Umbilical cord (tissue), 2 donors: ENCODE data around the gene TKT. TPM values are rescaled to one million over a fixed set of nuclear protein-coding genes. Genes with fewer than 3 reads are reported as not detected.
A peak's percentile ranks its signal among the peaks of the same experiment; 100 is the strongest.

Experiments
- DNase-seq: peaks from one replicate; pipeline ENCODE4 v3.0.0-alpha.2; 2015; ENCODE audit warnings: low spot score
- total RNA-seq: library from RNA; depleted of rRNA; stranded (reverse); fragments of >200 nt; gene quantifications from one replicate; pipeline ENCODE4 v1.2.3, GENCODE V29; 2014; ENCODE audit warnings: low replicate concordance; ENCODE audit not compliant: insufficient read depth

Gene TKT
- total RNA-seq, 1 donor from 2014 or later: 76.1 TPM

GRCh38 chr3:53225651-53226050 lies 30.2 kb downstream of the TKT start:
- no peak for DNase-seq

GRCh38 chr3:53225181-53225580 lies 30.6 kb downstream of the TKT start:
- no peak for DNase-seq

GRCh38 chr3:53224536-53224935 lies 31.3 kb downstream of the TKT start:
- no peak for DNase-seq

- DNase-seq: no peak
These were observed 31.8 kb downstream of the TKT start for GRCh38 chr3:53224026-53224425.

- no peak for DNase-seq
These were observed 32.3 kb downstream of the TKT start for GRCh38 chr3:53223541-53223966.

- DNase-seq: no peak
These were observed 32.8 kb downstream of the TKT start for GRCh38 chr3:53223025-53223424.

- no peak for DNase-seq
These were observed 33.5 kb downstream of the TKT start for GRCh38 chr3:53222183-53222901.

- DNase-seq: no peak
These were observed 34.0 kb downstream of the TKT start for GRCh38 chr3:53221827-53222182.

GRCh38 chr3:53221345-53221744 lies 34.5 kb downstream of the TKT start:
- no peak for DNase-seq

GRCh38 chr3:53219895-53220483 lies 35.8 kb downstream of the TKT start:
- peak; percentile 64 for DNase-seq

- DNase-seq: peak; percentile 33
These were observed 37.7 kb downstream of the TKT start for GRCh38 chr3:53218131-53218530.

GRCh38 chr3:53217175-53217574 lies 38.6 kb downstream of the TKT start:
- no peak for DNase-seq

- no peak for DNase-seq
These were observed 39.1 kb downstream of the TKT start for GRCh38 chr3:53216723-53217122.

GRCh38 chr3:53215816-53216215 lies 40.0 kb downstream of the TKT start:
- no peak for DNase-seq

GRCh38 chr3:53213276-53213675 lies 42.5 kb downstream of the TKT start:
- no peak for DNase-seq

GRCh38 chr3:53211706-53212702 lies 43.8 kb downstream of the TKT start:
- no peak for DNase-seq

- DNase-seq: no peak
These were observed 53.3 kb downstream of the TKT start for GRCh38 chr3:53202331-53203015.

GRCh38 chr3:53200501-53201498 lies 55.0 kb downstream of the TKT start:
- DNase-seq: no peak

- DNase-seq: no peak
These were observed 56.0 kb downstream of the TKT start for GRCh38 chr3:53199834-53200233.

- DNase-seq: no peak
These were observed 56.8 kb downstream of the TKT start for GRCh38 chr3:53198996-53199395.
